ENCODE data around the gene ARAP1.

The ARAP1 gene

GRCh38 chr11:72721689-72722049 lies 30.5 kb downstream of the ARAP1 start:
- no peak for DNase-seq

- no peak for DNase-seq
Observed at GRCh38 chr11:72721276-72721675, 30.9 kb downstream of the ARAP1 start.

GRCh38 chr11:72720784-72721183 lies 31.4 kb downstream of the ARAP1 start:
- DNase-seq, result no peak

GRCh38 chr11:72720047-72720446 lies 32.2 kb downstream of the ARAP1 start:
- DNase-seq, result no peak

GRCh38 chr11:72719551-72719950 lies 32.7 kb downstream of the ARAP1 start:
- no peak for DNase-seq

GRCh38 chr11:72719144-72719543 lies 33.1 kb downstream of the ARAP1 start:
- DNase-seq, result no peak

GRCh38 chr11:72718101-72718501 lies 34.1 kb downstream of the ARAP1 start:
- no peak for DNase-seq

- no peak for DNase-seq
Observed at GRCh38 chr11:72716788-72717435, 35.3 kb downstream of the ARAP1 start.

GRCh38 chr11:72716290-72716689 lies 35.9 kb downstream of the ARAP1 start:
- no peak for DNase-seq

- DNase-seq, result no peak
Observed at GRCh38 chr11:72712841-72713240, 39.4 kb downstream of the ARAP1 start.

- DNase-seq, result no peak
Observed at GRCh38 chr11:72712168-72712751, 39.9 kb downstream of the ARAP1 start.

- DNase-seq, result no peak
Observed at GRCh38 chr11:72711141-72711540, 41.1 kb downstream of the ARAP1 start.

- no peak for DNase-seq
Observed at GRCh38 chr11:72710278-72710677, 41.9 kb downstream of the ARAP1 start.

- DNase-seq, result no peak
Observed at GRCh38 chr11:72709478-72710238, 42.5 kb downstream of the ARAP1 start.

GRCh38 chr11:72707032-72707431 lies 45.2 kb downstream of the ARAP1 start:
- DNase-seq, result no peak

GRCh38 chr11:72706579-72706978 lies 45.6 kb downstream of the ARAP1 start:
- no peak for DNase-seq

GRCh38 chr11:72705442-72706365 lies 46.5 kb downstream of the ARAP1 start:
- no peak for DNase-seq

- no peak for DNase-seq
Observed at GRCh38 chr11:72704783-72705265, 47.4 kb downstream of the ARAP1 start.

- DNase-seq, result no peak
Observed at GRCh38 chr11:72704028-72704782, 48.0 kb downstream of the ARAP1 start.

- no peak for DNase-seq
Observed at GRCh38 chr11:72703267-72704008, 48.8 kb downstream of the ARAP1 start.

- DNase-seq, result no peak
Observed at GRCh38 chr11:72702577-72703241, 49.5 kb downstream of the ARAP1 start.
